ENCODE measurements around the gene SMOC2. TPM values are rescaled to one million over a fixed set of nuclear protein-coding genes. Genes with fewer than 3 reads are reported as not detected.
A peak's percentile ranks its signal among the peaks of the same experiment; 100 is the strongest.

The SMOC2 gene
- total RNA-seq, 6 experiments from 2014 or later, result 0.42 to 3.5 (median 1.2) TPM

- no peaks in the 10 kb centered on the region for H3K4me1 ChIP-seq
- H3K27ac ChIP-seq, result no peak overlapping the region
- DNase-seq (peak in 1 of 3 donors; percentile 17), ATAC-seq (no peak)
- H3K4me3 ChIP-seq, result no peak overlapping the region
- no peaks in the 10 kb centered on the region for H3K9me3 ChIP-seq
- no peaks in the 10 kb centered on the region for H3K27me3 ChIP-seq
- WGBS (ENCODE audit: insufficient coverage, low coverage, low lambda C conversion rate, missing lambda C conversion rate), result 38% methylated on average over 3 of the region's 11 CpGs
- intact Hi-C loops (cut with DNase I), result no loop called here
- H3K36me3 ChIP-seq, result no peaks in the 10 kb centered on the region
- TF ChIP-seq POLR2A (IDR thresholded peaks at IDR 0.05), result no peak
- TF ChIP-seq, protein P1, sequence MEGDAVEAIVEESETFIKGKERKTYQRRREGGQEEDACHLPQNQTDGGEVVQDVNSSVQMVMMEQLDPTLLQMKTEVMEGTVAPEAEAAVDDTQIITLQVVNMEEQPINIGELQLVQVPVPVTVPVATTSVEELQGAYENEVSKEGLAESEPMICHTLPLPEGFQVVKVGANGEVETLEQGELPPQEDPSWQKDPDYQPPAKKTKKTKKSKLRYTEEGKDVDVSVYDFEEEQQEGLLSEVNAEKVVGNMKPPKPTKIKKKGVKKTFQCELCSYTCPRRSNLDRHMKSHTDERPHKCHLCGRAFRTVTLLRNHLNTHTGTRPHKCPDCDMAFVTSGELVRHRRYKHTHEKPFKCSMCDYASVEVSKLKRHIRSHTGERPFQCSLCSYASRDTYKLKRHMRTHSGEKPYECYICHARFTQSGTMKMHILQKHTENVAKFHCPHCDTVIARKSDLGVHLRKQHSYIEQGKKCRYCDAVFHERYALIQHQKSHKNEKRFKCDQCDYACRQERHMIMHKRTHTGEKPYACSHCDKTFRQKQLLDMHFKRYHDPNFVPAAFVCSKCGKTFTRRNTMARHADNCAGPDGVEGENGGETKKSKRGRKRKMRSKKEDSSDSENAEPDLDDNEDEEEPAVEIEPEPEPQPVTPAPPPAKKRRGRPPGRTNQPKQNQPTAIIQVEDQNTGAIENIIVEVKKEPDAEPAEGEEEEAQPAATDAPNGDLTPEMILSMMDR (IDR thresholded peaks at IDR 0.05), result no peak
These were observed 242.6 kb downstream of the SMOC2 start for GRCh38 chr6:168683621-168684020.

GRCh38 chr6:168684471-168684870, 243.5 kb downstream of the SMOC2 start:
- Histone ChIP-seq H3K4me1 (no peaks in the 10 kb centered on the region), H3K27me3 (no peaks in the 10 kb centered on the region), H3K36me3 (no peaks in the 10 kb centered on the region), H3K4me3 (no peak overlapping the region), H3K27ac (no peak overlapping the region), H3K9me3 (no peaks in the 10 kb centered on the region)
- intact Hi-C loops (cut with DNase I), result no loop called here
- DNase-seq, result peak in 1 of 3 donors; percentile 19
- 37% methylated on average over 4 of the region's 8 CpGs for WGBS (ENCODE audit: insufficient coverage, low coverage, low lambda C conversion rate, missing lambda C conversion rate)
- TF ChIP-seq, protein P1 (IDR thresholded peaks at IDR 0.05), result no peak
- no peak for TF ChIP-seq POLR2A (IDR thresholded peaks at IDR 0.05)
- ATAC-seq, result no peak

- no peak for ATAC-seq
- peak in 1 of 3 donors; percentile 13 for DNase-seq
- Histone ChIP-seq H3K4me1 (no peaks in the 10 kb centered on the region), H3K27me3 (no peaks in the 10 kb centered on the region), H3K4me3 (no peak overlapping the region), H3K36me3 (no peaks in the 10 kb centered on the region), H3K9me3 (no peaks in the 10 kb centered on the region), H3K27ac (no peak overlapping the region)
- 58% methylated on average over 8 of the region's 8 CpGs for WGBS (ENCODE audit: insufficient coverage, low coverage, low lambda C conversion rate, missing lambda C conversion rate)
- TF ChIP-seq POLR2A (IDR thresholded peaks at IDR 0.05), result no peak
- TF ChIP-seq, protein P1 (IDR thresholded peaks at IDR 0.05), result no peak
- intact Hi-C loops (cut with DNase I), result no loop called here
These were observed 243.9 kb downstream of the SMOC2 start for GRCh38 chr6:168684906-168685305.

- ATAC-seq (no peak), DNase-seq (peak in 1 of 3 donors; percentile 23)
- Histone ChIP-seq H3K36me3 (no peaks in the 10 kb centered on the region), H3K4me1 (no peaks in the 10 kb centered on the region), H3K4me3 (no peak overlapping the region), H3K9me3 (no peaks in the 10 kb centered on the region), H3K27ac (no peak overlapping the region), H3K27me3 (no peaks in the 10 kb centered on the region)
- no peak for TF ChIP-seq POLR2A (IDR thresholded peaks at IDR 0.05)
- TF ChIP-seq, protein P1 (IDR thresholded peaks at IDR 0.05), result no peak
- intact Hi-C loops (cut with DNase I), result no loop called here
- WGBS (ENCODE audit: insufficient coverage, low coverage, low lambda C conversion rate, missing lambda C conversion rate), result 74% methylated on average over 10 of the region's 25 CpGs
These were observed 245.2 kb downstream of the SMOC2 start for GRCh38 chr6:168686029-168686738.
